CD4-positive, alpha-beta T cell (primary cell): Measurements from ENCODE around the gene NMNAT2. TPM values are rescaled to one million over a fixed set of nuclear protein-coding genes. Genes with fewer than 3 reads are reported as not detected.

Experiments used
- ATAC-seq: fragments of 200-7000 bp; cut with Tn5 transposase; one replicate; pipeline ENCODE4 v1.10.0; 2022; ENCODE audit warnings: mild to moderate bottlenecking; ENCODE audit not compliant: poor library complexity
- CTCF ChIA-PET: fragments of 350-600 bp; sonication (Branson Sonifier 250); formaldehyde crosslinking; loops from one replicate; lab custom pipeline; 2021; ENCODE audit warnings: antibody characterized with exemption, inconsistent platforms; lab: Charles Lee
- POLR2A ChIA-PET: fragments of 350-600 bp; sonication (Branson Sonifier 250); formaldehyde crosslinking; loops from one replicate; lab custom pipeline; 2021; ENCODE audit warnings: antibody characterized with exemption, inconsistent platforms; lab: Charles Lee
- DNase-seq, 14 experiments: peaks; one replicate each; pipeline ENCODE4 v3.0.0-alpha.2; 2013 to 2020; ENCODE audit warnings: mixed read lengths in 2 of 14
- H3K27ac ChIP-seq, 2 donors: one replicate each; pipeline versions ENCODE4 v1.5.1 to v1.7.0; 2013; ENCODE audit warnings: low read length in 2 of 2, low read depth in 1 of 2, mild to moderate bottlenecking in 1 of 2
- H3K27me3 ChIP-seq, 2 experiments: 1 replicate in 1 of 2; 2 replicates in 1 of 2; pipeline versions ENCODE4 v1.6.1 to v1.7.0; 2013; ENCODE audit warnings: low read length in 2 of 2, control low read depth in 1 of 2, mild to moderate bottlenecking in 1 of 2, moderate library complexity in 1 of 2; ENCODE audit not compliant: insufficient read depth in 2 of 2, control insufficient read depth in 1 of 2
- H3K36me3 ChIP-seq: one replicate; pipeline ENCODE4 v1.6.1; 2013; ENCODE audit warnings: low read length, control low read depth; ENCODE audit not compliant: insufficient read depth
- H3K4me1 ChIP-seq: one replicate; pipeline ENCODE4 v1.6.1; 2013; ENCODE audit warnings: low read length, control low read depth; ENCODE audit not compliant: insufficient read depth
- H3K4me3 ChIP-seq: one replicate; pipeline ENCODE4 v1.5.1; 2013; ENCODE audit warnings: mild to moderate bottlenecking, low read length, moderate library complexity
- H3K9me3 ChIP-seq, 2 experiments: 1 replicate in 1 of 2; 2 replicates in 1 of 2; pipeline versions ENCODE4 v1.6.1 to v1.7.0; 2013; ENCODE audit warnings: low read length in 2 of 2, mild to moderate bottlenecking in 2 of 2, control low read depth in 1 of 2, moderate library complexity in 1 of 2; ENCODE audit not compliant: control insufficient read depth in 1 of 2, insufficient read depth in 1 of 2
- H3K27ac Mint-ChIP-seq: one replicate; pipeline ENCODE4 v1.8.0; 2020; ENCODE audit warnings: mixed read lengths
- H3K27me3 Mint-ChIP-seq: one replicate; pipeline ENCODE4 v1.8.0; 2021; ENCODE audit warnings: mixed read lengths
- H3K36me3 Mint-ChIP-seq: one replicate; pipeline ENCODE4 v1.8.0; 2021; ENCODE audit warnings: low read depth, mixed read lengths
- H3K4me1 Mint-ChIP-seq: one replicate; pipeline ENCODE4 v1.8.0; 2021; ENCODE audit warnings: low read depth, mixed read lengths
- H3K4me3 Mint-ChIP-seq: one replicate; pipeline ENCODE4 v1.8.0; 2020; ENCODE audit warnings: mild to moderate bottlenecking, mixed read lengths
- H3K9me3 Mint-ChIP-seq: one replicate; pipeline ENCODE4 v1.8.0; 2020; ENCODE audit warnings: mixed read lengths
- intact Hi-C, 2 experiments: fragments of 100-400 bp; cut with DNase I in 1 of 2; cut with micrococcal nuclease in 1 of 2; formaldehyde crosslinking; loops; one replicate each; pipeline versions ENCODE4 v1.15.1 to v1.9.0; 2023 to 2025; cut with DNase I, micrococcal nuclease
- total RNA-seq, 174 experiments: library from RNA in 2 of 174; stranded (reverse) in 2 of 174; gene quantifications; one replicate each; pipeline ENCODE4 v1.2.3 and lab custom pipeline; 2021 to 2026
- TF ChIP-seq, protein P1 (sequence below): fragments of 200-600 bp; IDR thresholded peaks from one replicate; pipeline ENCODE4 v1.8.0; 2022; ENCODE audit warnings: antibody characterized with exemption, mild to moderate bottlenecking

The NMNAT2 gene
- total RNA-seq, 2 experiments from 2014 or later = not detected

GRCh38 chr1:183251959-183252450 lies 166.2 kb downstream of the NMNAT2 start:
- H3K4me3 ChIP-seq = no peak overlapping the region
- peaks cover 32% of the 10 kb centered on the region for H3K27me3 Mint-ChIP-seq
- H3K9me3 ChIP-seq = peaks cover 0 to 7% of the 10 kb centered on the region in 2 experiments
- no peaks in the 10 kb centered on the region for H3K36me3 ChIP-seq
- no peak for DNase-seq
- H3K27me3 ChIP-seq = no peaks in the 10 kb centered on the region
- no peak overlapping the region for H3K27ac Mint-ChIP-seq
- no peaks in the 10 kb centered on the region for H3K4me1 ChIP-seq
- no peak for ATAC-seq
- ChIA-PET CTCF (no interaction called here), POLR2A (no interaction called here)
- H3K4me3 Mint-ChIP-seq = no peak overlapping the region
- no peaks in the 10 kb centered on the region for H3K36me3 Mint-ChIP-seq
- H3K27ac ChIP-seq = no peak overlapping the region
- H3K9me3 Mint-ChIP-seq = no peaks in the 10 kb centered on the region
- intact Hi-C loops = no loop called here
- H3K4me1 Mint-ChIP-seq = no peaks in the 10 kb centered on the region
- TF ChIP-seq, protein P1, sequence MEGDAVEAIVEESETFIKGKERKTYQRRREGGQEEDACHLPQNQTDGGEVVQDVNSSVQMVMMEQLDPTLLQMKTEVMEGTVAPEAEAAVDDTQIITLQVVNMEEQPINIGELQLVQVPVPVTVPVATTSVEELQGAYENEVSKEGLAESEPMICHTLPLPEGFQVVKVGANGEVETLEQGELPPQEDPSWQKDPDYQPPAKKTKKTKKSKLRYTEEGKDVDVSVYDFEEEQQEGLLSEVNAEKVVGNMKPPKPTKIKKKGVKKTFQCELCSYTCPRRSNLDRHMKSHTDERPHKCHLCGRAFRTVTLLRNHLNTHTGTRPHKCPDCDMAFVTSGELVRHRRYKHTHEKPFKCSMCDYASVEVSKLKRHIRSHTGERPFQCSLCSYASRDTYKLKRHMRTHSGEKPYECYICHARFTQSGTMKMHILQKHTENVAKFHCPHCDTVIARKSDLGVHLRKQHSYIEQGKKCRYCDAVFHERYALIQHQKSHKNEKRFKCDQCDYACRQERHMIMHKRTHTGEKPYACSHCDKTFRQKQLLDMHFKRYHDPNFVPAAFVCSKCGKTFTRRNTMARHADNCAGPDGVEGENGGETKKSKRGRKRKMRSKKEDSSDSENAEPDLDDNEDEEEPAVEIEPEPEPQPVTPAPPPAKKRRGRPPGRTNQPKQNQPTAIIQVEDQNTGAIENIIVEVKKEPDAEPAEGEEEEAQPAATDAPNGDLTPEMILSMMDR = no peak

DNA sequence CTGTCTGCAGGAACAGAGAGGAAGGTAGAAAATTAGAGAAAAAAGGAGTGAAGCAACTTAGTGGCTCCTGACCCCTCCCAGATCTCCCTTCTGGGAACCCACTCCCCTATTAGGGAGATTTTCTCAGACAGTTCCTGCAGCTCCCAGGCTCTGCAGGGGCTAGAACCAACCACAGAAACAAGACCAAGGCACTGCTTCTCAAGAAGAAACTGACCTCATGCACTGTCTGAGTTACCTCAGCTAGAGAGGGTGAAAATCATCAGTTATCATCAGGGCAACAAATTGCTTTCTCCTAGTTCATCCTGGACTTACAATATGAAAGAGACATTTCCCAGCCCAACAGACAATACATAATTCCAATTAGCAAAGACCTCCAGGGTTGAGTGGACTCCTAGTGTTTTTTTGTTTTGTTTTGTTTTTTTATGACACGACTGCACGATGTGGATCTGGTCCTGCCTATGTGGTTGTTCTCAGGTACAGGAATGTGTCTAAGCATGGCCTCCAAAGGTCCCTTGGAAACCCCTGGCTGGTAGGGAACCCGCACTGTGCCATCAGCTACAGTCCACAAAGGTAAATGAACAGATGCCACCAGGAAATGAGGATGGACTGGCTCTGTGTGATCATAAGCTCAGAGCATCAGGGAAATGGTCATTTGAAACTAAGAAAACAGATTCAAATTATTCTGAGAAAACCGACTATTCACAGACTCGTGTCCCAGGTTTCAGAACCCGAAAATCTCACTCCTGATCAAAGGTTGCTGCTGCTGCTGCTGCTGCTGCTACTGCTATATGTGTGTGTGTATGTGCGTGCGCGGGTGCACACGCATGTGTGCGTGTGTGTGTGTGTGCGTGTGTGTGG lies 166.8 kb downstream of the NMNAT2 start:
- no peaks in the 10 kb centered on the region for H3K36me3 Mint-ChIP-seq
- TF ChIP-seq, protein P1 = no peak
- H3K4me3 Mint-ChIP-seq = no peak overlapping the region
- H3K27ac Mint-ChIP-seq = no peak overlapping the region
- ATAC-seq (no peak), DNase-seq (no peak)
- no peaks in the 10 kb centered on the region for H3K27me3 ChIP-seq
- no peaks in the 10 kb centered on the region for H3K36me3 ChIP-seq
- no peaks in the 10 kb centered on the region for H3K9me3 Mint-ChIP-seq
- ChIA-PET POLR2A (no interaction called here), CTCF (no interaction called here)
- no peaks in the 10 kb centered on the region for H3K4me1 Mint-ChIP-seq
- no peaks in the 10 kb centered on the region for H3K4me1 ChIP-seq
- H3K4me3 ChIP-seq = no peak overlapping the region
- H3K9me3 ChIP-seq = peaks cover 0 to 7% of the 10 kb centered on the region in 2 experiments
- H3K27me3 Mint-ChIP-seq = peaks cover 36% of the 10 kb centered on the region
- intact Hi-C loops = no loop called here
- H3K27ac ChIP-seq = no peak overlapping the region

DNA sequence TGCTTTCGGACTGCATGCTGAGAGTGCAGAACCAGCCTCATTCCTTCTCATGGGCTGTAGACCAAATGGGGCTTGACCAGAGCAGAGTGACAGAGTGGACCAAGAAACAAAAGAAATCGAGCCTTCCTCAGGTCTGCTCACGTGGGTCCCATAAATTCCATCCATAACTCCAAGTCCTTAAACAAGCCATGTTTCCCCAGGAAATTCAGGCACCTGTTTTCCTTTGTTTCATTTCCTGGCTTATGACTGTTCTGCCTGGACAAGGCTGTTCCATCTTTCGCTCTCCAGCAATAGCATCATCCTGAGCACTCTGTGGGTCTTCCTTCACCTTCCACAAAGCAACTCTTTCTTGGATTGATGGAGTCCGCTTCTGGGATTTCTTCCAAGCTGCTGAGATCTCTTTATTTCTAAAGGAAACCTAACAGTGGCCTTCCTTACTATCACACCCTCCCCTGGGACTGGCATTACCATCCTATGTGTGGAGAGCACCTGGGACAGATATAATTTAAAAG lies 168.2 kb downstream of the NMNAT2 start:
- peaks cover 33% of the 10 kb centered on the region for H3K27me3 Mint-ChIP-seq
- DNase-seq (no peak), ATAC-seq (no peak)
- POLR2A ChIA-PET = no interaction called here
- intact Hi-C loops = no loop called here
- TF ChIP-seq, protein P1 = no peak
- no peaks in the 10 kb centered on the region for H3K9me3 Mint-ChIP-seq
- peaks cover 0 to 7% of the 10 kb centered on the region in 2 experiments for H3K9me3 ChIP-seq
- H3K4me3 Mint-ChIP-seq = no peak overlapping the region
- H3K4me1 ChIP-seq = no peaks in the 10 kb centered on the region
- no peaks in the 10 kb centered on the region for H3K4me1 Mint-ChIP-seq
- H3K36me3 Mint-ChIP-seq = no peaks in the 10 kb centered on the region
- H3K27me3 ChIP-seq = peaks cover 0 to 2% of the 10 kb centered on the region in 2 experiments
- no peak overlapping the region for H3K27ac ChIP-seq
- CTCF ChIA-PET = no interaction called here
- H3K4me3 ChIP-seq = no peak overlapping the region
- H3K36me3 ChIP-seq = no peaks in the 10 kb centered on the region
- H3K27ac Mint-ChIP-seq = no peak overlapping the region
